Cardiac atrium fibroblast (primary cell): ENCODE data around the gene SMPD4. TPM values are rescaled to one million over a fixed set of nuclear protein-coding genes. Genes with fewer than 3 reads are reported as not detected.

Source experiments
- total RNA-seq: library from RNA; depleted of rRNA; stranded (reverse); fragments of >200 nt; gene quantifications from 2 replicates; pipeline ENCODE4 v1.2.3, GENCODE V29; 2015

The SMPD4 gene, protein sequence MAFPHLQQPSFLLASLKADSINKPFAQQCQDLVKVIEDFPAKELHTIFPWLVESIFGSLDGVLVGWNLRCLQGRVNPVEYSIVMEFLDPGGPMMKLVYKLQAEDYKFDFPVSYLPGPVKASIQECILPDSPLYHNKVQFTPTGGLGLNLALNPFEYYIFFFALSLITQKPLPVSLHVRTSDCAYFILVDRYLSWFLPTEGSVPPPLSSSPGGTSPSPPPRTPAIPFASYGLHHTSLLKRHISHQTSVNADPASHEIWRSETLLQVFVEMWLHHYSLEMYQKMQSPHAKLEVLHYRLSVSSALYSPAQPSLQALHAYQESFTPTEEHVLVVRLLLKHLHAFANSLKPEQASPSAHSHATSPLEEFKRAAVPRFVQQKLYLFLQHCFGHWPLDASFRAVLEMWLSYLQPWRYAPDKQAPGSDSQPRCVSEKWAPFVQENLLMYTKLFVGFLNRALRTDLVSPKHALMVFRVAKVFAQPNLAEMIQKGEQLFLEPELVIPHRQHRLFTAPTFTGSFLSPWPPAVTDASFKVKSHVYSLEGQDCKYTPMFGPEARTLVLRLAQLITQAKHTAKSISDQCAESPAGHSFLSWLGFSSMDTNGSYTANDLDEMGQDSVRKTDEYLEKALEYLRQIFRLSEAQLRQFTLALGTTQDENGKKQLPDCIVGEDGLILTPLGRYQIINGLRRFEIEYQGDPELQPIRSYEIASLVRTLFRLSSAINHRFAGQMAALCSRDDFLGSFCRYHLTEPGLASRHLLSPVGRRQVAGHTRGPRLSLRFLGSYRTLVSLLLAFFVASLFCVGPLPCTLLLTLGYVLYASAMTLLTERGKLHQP
- total RNA-seq, result 30.9 and 32.7 TPM in 2 replicates

DNA sequence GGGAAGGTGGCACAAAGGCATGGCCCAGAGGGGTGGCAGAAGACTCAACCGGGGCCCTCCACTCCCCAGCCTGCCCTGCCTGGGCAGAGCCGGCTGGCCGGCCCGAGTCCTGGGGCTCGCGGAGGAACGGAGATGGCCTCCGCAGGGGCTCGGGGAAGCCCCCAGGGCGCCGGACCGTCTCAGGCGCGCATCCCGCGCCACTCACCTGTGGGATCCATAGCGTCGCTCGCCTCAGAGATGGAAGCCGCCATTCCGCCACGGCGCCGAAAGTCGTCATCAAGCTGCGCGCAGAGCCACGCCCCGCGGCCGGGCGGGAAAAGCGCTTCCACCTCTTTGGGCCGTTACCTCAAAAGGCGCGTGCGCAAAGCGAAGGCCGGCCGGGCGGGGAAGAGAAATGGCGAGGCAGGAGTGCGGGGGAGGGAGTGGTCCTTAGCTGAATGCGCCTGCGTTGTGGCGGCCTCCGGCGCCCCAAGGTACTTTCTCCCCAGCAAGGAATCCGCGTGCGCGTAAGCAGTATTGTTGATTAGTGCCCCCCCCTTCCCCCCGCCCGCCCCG is at the start of gene SMPD4:
Gene SMPD4, minus strand, starts transcription at position 278 of the 555 bp plus-strand sequence. CDS start 5,010 bp downstream, outside the sequence.

DNA sequence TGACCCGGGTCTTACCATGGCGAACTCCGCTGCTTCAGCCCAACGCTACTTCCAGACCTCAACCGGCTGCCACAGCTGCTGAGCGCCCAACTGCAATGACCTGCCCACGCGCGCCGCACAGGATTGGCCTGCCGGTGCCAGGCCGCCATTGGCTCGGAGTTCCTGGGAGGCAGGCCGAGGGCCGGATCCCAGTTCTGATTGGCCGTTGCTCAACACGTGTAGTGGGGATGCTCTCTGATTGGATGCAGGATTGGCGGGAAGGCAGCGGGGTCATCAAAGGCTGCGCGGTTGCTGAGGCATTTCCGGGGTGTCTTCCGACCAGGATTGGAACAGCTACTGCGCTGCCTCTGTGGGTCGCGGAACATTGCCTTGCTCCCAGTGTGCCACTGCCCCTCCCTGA is 16.9 kb upstream of the SMPD4 start, which contains the start of gene TUBA3E:
Gene TUBA3E, minus strand, starts transcription at position 97 of the 400 bp plus-strand sequence. Its CDS starts 79 bp downstream, at position 18.

DNA sequence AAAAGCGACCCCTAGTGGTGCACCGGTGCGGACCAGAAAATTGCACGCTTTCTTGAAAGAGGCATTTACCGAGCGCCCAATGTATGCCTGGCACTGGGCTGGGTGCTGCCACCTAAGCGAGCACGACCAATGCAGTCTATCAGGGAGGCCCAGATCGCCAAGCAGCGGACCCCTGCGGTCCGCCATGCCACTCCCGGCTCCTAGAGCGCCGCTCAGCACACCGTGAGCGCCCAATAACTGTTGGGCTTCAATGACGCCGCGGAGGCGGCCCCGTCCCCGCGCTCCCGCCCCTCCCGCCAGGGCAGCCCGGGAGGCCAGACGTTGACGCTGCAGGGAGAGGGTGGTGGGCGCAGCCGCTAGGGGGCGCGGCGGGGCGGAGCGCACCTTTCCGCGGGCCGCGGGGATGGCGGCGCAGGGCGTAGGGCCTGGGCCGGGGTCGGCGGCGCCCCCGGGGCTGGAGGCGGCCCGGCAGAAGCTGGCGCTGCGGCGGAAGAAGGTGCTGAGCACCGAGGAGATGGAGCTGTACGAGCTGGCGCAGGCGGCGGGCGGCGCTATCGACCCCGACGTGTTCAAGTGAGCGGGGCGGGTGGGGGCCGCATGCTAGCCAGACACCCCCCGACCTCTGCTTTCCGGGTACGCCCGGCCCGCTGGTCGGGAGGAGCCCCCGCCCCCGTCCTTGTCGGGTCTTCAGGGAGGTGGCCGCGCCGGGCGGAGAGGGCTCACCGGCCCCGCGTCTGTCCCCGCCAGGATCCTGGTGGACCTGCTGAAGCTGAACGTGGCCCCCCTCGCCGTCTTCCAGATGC is 679 bp upstream of the SMPD4 start, which contains the start of gene MZT2B:
Gene MZT2B, plus strand, starts transcription at position 383 of the 803 bp plus-strand sequence. Its CDS starts 21 bp downstream, at position 404.

DNA sequence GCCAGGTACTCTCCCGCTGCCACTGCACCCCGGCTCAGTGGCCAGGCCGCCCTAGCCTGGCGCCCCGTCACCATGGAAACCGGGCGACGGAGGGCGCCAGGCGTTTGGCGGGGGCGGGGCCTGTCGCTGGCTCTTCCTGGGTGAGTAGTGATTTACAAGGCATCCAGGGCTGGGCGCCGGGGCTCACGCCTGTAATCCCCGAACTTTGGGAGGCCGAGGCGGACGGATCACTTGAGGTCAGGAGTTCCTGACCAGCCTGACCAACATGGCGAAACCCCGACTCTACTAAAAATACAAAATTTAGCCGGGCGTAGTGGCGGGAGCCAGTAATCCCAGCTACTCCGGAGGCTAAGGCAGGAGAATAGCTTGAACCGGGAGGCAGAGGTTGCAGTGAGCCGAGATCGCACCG is 36.4 kb downstream of the SMPD4 start, which contains the start of gene CCDC74B:
Gene CCDC74B, minus strand, starts transcription at position 107 of the 409 bp plus-strand sequence. CDS start 116 bp downstream, outside the sequence.

DNA sequence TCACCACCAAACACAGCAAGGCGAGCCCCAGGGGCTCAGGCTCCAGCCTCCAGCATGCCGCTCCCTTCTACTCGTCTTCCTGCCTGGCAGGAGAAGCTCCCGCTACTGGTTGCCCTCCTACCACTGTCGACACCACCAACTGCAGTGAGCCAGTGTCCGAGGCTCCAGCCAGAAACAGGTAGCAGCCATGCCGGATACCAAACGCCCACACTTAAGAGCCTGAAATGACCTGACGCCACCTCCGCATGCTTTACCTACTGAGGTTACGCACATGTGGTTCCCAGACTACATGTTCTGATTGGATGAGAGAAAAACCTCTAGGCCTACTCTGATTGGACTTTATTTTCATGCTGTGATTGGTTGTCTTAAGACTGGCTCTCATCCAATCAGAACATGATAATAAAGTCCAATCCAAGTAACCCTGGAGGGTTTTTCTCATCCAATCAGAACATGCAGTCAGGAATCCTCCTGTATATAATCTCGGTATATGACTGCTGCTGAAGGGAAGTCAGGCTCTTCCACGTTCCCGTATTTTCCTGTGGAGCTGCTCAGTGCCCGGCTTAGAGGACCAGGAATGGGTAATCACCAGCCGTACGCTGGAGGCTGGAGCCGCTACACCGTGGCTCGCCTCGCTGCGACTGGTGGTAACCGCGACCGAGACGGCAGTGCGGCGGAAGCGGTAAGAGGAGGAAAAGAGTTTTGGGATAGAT is 52.1 kb downstream of the SMPD4 start, which contains the start of gene POTEF:
Gene POTEF, minus strand, starts transcription at position 103 of the 710 bp plus-strand sequence. CDS start 8,707 bp downstream, outside the sequence.

Other genes with a start within 250 kb of the SMPD4 start
- gene RAB6C, start 201.9 kb downstream of the SMPD4 start, total RNA-seq, result not detected in 2 replicates
- not detected in 2 replicates for gene POTEF, start 52.4 kb downstream of the SMPD4 start, total RNA-seq
- gene CCDC74B, start 36.5 kb downstream of the SMPD4 start, total RNA-seq, result 3.1 and 6.0 TPM in 2 replicates
- 158 and 171 TPM in 2 replicates for gene MZT2B, start 660 bp upstream of the SMPD4 start, total RNA-seq
- not detected in 2 replicates for gene TUBA3E, start 16.8 kb upstream of the SMPD4 start, total RNA-seq
- 72.1 and 95.9 TPM in 2 replicates for gene IMP4, start 161.3 kb upstream of the SMPD4 start, total RNA-seq
- 15.3 and 18.0 TPM in 2 replicates for gene PTPN18, start 174.5 kb upstream of the SMPD4 start, total RNA-seq